ENCODE measurements around the gene DUSP16.

DNA sequence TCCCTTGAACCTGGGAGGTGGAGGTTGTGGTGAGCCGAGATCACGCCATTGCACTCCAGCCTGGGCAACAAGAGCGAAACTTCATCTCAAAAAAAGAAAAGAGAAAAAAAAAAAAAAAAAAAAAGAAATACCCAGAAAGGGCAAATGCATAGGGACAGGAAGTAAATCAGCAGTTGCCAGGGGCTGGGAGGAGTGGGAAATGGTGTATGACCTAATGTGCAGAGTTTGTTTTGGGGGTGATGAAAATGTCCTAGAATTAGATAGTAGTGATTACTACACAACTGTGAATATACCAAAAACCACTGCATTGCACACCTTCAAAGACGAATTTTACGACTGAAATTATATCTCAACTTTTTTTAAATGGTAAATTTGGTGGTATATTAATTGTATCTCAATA lies 20.4 kb downstream of the DUSP16 start:
- TF ChIP-seq EZH2phosphoT487 (IDR thresholded peaks at IDR 0.05; ENCODE audit: unreplicated experiment) (no peak), NANOG (IDR thresholded peaks at IDR 0.05; ENCODE audit: borderline replicate concordance) (no peak), POLR2AphosphoS5 (IDR thresholded peaks at IDR 0.05; ENCODE audit: low read depth) (no peak), JUNB (IDR thresholded peaks at IDR 0.05; ENCODE audit: unreplicated experiment) (no peak), CREB1 (CRISPR knock-in tag; IDR thresholded peaks at IDR 0.05; ENCODE audit: low read depth) (no peak)
- TF ChIP-seq, protein P1, sequence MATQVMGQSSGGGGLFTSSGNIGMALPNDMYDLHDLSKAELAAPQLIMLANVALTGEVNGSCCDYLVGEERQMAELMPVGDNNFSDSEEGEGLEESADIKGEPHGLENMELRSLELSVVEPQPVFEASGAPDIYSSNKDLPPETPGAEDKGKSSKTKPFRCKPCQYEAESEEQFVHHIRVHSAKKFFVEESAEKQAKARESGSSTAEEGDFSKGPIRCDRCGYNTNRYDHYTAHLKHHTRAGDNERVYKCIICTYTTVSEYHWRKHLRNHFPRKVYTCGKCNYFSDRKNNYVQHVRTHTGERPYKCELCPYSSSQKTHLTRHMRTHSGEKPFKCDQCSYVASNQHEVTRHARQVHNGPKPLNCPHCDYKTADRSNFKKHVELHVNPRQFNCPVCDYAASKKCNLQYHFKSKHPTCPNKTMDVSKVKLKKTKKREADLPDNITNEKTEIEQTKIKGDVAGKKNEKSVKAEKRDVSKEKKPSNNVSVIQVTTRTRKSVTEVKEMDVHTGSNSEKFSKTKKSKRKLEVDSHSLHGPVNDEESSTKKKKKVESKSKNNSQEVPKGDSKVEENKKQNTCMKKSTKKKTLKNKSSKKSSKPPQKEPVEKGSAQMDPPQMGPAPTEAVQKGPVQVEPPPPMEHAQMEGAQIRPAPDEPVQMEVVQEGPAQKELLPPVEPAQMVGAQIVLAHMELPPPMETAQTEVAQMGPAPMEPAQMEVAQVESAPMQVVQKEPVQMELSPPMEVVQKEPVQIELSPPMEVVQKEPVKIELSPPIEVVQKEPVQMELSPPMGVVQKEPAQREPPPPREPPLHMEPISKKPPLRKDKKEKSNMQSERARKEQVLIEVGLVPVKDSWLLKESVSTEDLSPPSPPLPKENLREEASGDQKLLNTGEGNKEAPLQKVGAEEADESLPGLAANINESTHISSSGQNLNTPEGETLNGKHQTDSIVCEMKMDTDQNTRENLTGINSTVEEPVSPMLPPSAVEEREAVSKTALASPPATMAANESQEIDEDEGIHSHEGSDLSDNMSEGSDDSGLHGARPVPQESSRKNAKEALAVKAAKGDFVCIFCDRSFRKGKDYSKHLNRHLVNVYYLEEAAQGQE (IDR thresholded peaks at IDR 0.05; ENCODE audit: unreplicated experiment) = no peak
- TF ChIP-seq, protein P2, sequence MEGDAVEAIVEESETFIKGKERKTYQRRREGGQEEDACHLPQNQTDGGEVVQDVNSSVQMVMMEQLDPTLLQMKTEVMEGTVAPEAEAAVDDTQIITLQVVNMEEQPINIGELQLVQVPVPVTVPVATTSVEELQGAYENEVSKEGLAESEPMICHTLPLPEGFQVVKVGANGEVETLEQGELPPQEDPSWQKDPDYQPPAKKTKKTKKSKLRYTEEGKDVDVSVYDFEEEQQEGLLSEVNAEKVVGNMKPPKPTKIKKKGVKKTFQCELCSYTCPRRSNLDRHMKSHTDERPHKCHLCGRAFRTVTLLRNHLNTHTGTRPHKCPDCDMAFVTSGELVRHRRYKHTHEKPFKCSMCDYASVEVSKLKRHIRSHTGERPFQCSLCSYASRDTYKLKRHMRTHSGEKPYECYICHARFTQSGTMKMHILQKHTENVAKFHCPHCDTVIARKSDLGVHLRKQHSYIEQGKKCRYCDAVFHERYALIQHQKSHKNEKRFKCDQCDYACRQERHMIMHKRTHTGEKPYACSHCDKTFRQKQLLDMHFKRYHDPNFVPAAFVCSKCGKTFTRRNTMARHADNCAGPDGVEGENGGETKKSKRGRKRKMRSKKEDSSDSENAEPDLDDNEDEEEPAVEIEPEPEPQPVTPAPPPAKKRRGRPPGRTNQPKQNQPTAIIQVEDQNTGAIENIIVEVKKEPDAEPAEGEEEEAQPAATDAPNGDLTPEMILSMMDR (conservative IDR thresholded peaks at IDR 0.05; ENCODE audit: low read depth in 2 of 2) = no peak
- TF ChIP-seq, protein P3, sequence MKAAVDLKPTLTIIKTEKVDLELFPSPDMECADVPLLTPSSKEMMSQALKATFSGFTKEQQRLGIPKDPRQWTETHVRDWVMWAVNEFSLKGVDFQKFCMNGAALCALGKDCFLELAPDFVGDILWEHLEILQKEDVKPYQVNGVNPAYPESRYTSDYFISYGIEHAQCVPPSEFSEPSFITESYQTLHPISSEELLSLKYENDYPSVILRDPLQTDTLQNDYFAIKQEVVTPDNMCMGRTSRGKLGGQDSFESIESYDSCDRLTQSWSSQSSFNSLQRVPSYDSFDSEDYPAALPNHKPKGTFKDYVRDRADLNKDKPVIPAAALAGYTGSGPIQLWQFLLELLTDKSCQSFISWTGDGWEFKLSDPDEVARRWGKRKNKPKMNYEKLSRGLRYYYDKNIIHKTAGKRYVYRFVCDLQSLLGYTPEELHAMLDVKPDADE (IDR thresholded peaks at IDR 0.05) = no peak

All from GM23338 (cell line).